Activated CD4-positive, alpha-beta T cell treated with anti-CD3 and anti-CD28 coated beads, Interleukin-2, amount 50 U/mL, for 1 hour (primary cell): ENCODE data around the gene MYO1D.
"Not testable (repeated sequence)": the region's sequence is repeated elsewhere in the genome, so short reads cannot be mapped to it uniquely, and the experiment has no call there.

Experiments used
- DNase-seq: peaks from one replicate; pipeline ENCODE4 v3.0.0-alpha.2; 2020

The MYO1D gene

GRCh38 chr17:32771396-32771795 lies 105.5 kb downstream of the MYO1D start:
- no peak for DNase-seq

- no peak for DNase-seq
These were observed 107.1 kb downstream of the MYO1D start for GRCh38 chr17:32769846-32770245.

DNA sequence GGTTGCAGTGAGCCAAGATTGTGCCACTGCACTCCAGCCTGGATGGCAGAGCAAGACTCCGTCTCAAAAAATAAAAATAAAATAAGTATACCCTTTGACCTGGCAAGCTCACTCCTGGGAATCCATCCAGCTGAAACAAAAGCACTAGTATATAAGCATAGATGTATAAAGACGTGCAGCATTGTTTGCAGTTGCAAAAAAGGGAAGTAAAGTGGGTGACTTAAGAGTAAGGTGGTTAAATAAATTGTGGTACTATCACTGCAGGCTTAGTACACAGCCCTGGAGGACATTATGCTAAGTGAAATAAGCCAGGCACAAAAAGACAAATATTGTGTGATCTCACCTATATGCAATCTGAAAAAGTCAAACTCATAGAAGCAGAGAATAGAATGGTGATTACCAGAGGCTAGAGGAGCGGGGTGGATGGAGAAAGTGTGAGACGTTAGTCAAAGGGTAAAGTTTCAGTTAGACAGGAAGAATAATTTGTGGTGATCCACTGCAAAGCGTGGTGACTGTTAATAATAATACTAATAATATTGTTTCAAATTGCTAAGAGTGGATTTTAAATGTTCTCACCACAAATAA lies 113.0 kb downstream of the MYO1D start:
- no peak for DNase-seq

DNA sequence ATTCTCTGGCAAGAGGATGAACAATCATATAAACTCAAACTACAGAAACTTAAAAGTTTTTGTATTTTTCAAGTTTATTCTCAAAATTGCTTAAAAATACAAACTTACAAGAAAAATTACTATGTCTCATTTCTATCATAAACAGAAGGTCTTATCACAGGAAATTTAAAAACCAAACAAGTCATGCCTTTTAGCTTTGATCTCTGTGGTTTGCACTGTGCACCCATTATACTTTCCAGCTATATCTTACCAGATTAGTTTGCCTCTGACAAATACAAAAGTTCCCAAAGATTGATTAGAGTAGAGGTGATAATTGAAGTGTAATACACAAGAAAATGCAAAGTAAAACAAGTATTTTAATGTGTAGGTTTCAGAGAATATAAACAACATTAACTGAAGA lies 117.4 kb downstream of the MYO1D start:
- DNase-seq = no peak

GRCh38 chr17:32757963-32758362 lies 119.0 kb downstream of the MYO1D start:
- DNase-seq = no peak

DNA sequence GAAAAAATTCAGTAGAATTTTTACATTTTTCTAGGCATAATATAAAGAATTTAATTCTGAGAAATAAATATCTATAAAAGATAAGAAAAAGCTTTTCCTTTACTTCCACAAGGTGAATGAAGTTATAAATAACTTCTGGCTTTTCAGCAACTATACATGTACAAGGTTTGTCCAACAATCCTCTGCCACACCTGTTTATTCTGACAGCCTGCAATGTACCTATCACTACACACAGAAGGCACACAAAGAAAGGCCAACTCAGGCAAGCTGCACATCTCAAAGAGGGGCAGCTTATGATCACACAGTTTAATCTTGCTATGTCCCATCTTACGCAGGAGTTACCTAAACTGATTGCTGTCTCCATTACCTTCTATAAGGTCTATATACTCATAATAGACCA lies 120.2 kb downstream of the MYO1D start:
- DNase-seq = no peak

DNA sequence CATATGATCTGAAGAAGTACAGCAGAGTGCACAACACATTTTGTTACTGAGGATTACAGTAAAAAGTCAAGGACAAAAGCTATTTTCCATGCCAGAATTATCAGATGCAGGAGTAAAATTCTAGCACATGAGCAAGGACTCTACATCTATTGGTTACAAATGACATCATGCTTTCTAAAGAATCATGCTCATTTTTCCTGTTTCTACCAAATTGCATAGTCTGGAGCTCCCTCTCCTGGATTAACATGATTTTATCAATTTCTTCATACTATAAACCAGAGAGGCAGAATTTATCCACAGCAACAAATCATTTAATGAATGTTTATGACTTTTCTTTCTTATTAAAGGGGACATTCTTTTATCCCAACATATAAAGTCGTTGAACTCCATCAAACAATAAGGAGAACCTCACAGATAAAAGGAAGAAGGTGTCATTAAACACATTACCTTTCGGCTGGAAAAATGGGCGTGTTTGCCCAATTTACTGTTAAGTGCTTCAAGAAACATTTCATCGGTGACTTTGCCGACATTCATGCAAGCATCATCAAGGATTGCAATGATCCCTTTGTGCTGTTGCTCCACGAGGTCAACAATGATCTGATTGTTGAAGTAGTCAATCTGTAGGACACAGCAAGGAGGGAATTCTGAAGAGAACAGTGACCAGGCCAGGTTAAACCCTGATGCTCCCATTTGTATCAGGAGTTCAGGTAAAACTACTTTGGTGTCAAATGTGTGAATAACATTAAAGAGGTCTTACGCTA lies 121.7 kb downstream of the MYO1D start:
- no peak for DNase-seq

DNA sequence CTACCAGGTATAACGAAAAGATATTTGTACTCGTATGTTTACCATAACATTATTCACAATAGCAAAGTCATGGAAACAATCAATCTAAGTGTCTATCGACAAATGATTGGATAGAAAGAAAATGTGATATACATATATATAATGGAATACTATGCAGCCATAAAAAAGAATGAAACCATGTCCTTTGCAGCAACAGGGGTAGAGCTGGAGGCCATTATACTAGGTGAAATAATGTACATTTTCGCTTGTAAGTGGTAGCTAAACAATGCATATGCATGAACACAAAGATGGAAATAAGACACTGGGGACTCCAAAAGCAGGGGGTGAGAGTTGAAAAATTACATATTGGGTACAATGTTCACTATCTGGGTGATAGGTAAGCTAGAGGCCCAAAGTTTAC lies 124.0 kb downstream of the MYO1D start:
- DNase-seq = no peak

DNA sequence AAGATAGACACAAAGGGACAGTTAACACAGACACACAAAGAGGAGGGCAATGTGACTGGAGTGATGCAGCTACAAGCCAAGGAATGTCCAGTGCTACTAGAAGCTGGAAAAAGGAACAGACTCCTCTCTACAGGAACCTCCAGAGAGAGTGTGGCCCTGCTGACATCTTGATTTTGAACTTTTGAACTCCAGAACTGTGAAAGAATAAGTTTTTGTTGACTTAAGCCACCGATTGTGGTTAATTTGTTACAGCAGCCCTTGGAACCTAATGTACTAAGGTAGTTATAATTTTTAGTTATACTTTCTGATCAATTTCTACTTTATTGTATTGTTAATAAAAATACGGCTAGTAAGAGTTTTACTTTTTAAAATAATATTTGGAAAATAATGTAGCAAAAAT lies 129.1 kb downstream of the MYO1D start:
- DNase-seq = no peak

DNA sequence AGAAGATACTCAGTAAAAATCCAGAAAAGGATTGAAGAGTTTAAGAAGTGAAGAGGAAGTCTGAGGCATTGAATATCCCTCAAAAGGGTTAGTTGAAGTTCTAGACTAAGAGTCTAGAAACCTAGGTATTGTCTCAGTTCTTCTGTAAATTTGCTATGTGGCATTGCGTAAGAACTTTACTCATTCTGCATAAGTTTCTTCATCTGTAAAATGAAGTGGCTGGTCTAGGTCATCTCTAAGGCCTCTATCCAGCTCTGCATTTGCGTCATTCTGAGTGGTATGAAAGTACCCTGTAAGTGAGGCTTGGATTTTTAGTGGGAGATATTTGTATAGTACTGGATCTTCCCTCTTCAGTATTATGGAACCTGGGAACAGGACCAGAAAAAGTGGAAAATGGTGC lies 130.2 kb downstream of the MYO1D start:
- no peak for DNase-seq

GRCh38 chr17:32746280-32746679 lies 130.6 kb downstream of the MYO1D start:
- no peak for DNase-seq

DNA sequence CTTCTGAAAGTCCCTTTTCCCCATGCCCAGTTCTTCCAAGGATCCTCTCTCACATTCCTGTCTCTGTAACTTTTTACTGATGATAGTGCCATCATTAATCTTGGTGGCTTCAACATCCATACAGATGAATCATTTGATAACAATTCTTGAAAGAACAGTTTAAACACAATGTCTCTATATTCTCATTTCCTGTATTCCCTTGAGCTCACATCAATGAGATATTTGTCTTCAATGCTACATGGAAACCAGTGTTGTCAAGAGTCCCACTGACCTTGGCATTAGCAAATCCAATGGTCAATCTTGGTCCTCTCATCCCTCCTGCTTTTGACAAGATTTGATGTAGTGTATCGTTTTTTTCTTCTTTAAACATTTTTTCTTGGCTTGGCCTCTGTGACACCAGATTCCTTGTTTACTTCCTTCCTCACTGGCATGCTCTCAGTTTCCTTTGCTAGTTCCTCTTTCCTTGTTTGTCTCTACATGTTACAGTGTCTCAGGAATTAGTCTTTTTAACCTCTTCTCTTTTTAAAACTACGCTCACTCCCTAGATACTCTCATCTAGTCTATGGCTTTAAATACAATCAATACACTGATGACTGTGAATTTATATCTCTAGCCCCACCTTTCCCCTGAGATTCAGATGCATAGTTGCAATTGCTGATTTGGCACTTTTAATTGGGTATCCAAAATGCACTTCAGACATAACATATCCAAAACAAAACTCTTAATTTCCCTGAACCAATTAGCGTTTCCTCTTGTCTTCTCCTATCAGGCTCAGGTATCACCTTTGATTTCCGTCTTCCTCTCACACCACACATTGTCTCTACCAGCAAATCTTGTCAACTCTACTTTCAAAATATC lies 134.0 kb downstream of the MYO1D start:
- no peak for DNase-seq

- DNase-seq = no peak
These were observed 135.5 kb downstream of the MYO1D start for GRCh38 chr17:32741381-32741780.

GRCh38 chr17:32739722-32740121 lies 137.2 kb downstream of the MYO1D start:
- DNase-seq = no peak

DNA sequence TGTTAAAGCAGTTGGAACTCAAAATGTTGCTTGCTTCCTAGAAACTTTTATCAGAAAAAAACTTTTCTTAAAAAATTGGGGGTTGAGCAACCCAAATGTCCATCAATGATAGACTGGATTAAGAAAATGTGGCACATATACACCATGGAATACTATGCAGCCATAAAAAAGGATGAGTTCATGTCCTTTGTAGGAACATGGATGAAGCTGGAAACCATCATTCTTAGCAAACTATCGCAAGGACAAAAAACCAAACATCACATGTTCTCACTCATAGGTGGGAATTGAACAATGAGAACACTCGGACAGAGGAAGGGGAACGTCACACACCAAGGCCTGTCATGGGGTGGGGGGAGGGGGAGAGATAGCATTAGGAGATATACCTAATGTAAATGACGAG lies 137.8 kb downstream of the MYO1D start:
- DNase-seq = not testable (repeated sequence)

DNA sequence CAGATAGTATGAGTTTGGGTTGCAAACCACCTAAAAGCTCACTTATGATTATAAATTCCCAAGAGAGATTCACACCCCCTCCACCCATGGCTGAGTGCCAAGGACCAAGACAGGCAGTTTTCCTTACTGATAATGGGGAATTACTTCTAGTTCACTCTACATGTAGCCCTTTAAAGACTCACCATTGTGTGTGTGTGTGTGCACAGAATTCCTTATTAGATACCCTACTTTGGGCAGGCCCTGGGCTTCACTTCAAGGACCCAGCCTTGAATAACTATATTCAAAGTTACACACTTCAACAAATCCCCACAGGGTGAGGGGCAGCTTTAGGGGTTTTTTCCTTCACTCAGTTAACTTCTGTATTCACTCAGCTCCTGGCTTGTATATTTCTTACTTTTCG lies 143.5 kb downstream of the MYO1D start:
- DNase-seq = no peak

DNA sequence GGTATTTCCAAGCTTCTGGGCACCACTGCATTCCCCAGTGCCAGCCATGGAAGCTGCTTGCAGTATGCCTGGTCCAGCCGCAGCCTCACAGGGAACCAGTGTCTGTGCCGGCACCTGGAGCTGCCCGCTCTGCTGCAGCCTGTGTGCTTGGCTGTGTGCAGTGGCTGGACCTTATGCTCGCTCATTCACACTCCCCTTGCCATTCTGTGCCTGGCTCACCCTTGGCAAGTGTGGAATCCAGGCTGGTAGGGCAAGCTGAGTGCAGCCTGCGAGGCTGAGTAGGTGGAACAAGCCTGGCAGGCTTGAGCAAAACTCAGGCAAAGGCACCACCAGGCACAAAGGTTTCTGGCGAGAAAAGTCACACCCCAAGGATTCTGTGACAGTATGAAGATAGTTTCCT lies 144.0 kb downstream of the MYO1D start:
- no peak for DNase-seq

DNA sequence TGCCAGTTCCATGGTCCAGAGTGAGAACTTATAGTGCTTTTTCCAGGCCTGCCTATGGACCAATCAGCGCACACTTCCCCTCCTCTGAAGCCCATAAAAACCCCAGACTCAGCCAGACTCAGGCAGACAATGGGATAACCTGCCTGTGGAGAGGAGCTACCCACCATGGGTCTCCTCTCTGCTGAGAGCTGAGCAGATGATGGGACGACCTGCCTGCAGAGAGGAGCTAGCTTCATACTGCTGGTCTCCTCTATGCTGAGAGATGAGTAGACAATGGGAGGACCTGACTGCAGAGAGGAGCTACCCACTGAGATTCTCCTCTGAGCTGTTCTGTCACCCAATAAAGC lies 144.7 kb downstream of the MYO1D start:
- no peak for DNase-seq

DNA sequence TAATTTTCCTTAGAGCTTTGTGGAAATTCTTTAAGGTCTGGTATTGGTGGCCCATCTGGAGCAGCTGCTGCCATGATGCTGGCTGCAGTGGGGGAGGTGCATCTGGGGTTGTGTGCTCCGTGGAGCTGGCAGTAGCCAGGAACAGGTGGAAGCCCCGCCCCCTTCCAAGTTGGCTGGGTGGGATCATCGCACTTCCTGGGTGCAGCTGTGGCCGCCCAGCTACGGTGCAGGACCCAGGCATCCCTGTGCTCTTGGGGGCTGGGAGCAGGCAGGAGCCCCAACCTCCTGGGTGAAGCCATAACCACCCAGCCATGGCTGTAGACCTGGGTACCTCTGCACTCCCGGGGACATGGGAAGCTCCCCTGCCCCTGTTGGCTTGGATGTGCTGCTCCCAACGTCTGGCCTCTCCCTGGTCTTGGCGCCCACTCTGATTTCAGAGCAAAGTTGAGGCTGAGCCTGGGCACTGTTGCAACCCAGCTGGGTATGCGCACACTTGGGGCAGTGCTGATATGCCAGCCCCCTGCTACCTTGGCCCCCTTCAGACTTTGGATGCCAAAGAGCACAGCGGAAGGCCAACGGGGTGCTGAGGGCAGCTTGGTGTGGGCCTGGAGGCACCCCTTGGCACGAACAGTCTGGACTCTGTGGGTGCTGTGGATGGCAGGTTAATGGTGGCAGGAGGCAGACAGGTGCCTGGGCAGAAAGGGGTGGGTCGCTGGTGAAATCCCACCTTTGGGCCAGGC lies 145.2 kb downstream of the MYO1D start:
- DNase-seq = no peak

- DNase-seq = no peak
These were observed 149.2 kb downstream of the MYO1D start for GRCh38 chr17:32727681-32728080.

DNA sequence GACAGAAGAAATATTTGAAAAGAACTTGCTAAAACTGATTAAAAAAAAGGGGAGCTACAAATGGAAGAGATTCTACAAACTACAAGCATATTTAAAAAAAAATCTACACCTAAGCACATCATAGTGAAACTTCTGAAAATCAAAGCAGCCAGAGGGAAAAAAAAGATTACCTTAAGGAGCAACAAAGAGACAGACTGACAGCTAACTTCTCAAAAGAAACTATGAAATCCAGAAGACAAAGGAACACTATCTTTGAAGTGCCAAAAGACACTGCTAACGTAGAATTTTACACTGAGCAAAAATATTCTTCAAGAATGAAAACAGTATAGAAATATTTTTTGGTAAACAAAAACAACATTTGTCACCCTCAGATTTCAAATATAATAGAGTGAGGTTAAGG lies 151.2 kb downstream of the MYO1D start:
- DNase-seq = no peak

DNA sequence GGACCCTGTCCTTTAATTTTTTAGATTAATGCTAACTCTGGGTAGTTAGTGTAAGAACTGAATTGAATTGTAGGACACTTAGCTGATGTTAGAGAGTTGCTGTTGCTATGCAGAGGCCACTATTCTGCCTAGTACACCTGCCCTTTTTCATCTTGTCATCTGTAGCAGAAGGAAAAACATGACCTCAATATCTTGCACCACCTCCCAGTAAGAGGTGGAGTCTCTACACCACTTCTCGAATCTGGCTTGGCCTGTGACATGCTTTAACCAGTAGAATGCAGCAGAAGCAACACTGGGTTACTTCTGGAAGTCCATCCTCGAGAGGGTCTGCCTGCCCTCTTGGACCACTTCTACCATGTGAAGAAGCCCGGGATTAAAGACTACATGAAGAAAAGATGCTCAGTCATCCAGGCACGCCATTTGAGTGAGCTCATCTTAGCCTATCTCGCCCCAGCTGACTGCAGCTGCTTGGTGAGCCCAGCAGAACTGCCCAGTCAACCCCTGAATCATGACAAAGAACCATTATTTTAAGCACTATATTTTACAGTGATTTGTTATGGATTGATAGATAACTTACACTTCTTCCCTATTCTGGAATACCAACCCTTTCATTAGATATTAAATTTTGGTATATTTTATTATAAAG lies 153.5 kb downstream of the MYO1D start:
- no peak for DNase-seq

DNA sequence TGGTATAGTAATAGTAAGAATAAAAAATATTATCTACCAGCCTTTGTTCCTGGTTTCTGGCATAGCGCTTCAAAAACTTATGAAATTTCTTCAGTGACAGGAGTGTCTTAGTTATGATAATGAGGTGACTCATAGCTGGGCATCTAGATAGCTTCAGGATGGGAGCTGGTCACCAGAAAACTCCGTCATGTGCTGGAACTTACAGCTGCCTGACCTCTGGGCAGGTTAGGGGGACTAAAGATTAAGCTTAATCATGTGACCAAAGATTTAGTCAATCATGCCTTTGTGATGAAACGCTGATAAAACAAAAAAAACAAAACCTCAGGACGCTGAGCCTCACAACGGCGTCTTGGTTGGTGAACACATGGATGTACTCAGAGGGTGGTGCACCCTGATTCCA lies 154.2 kb downstream of the MYO1D start:
- DNase-seq = no peak
